SK-N-SH treated with all-trans-retinoic acid at 6 μM for 48 hours (cell line): ENCODE results near the gene SOX13.

ENCODE experiments used
- ATAC-seq: fragments of 200-7000 bp; cut with Tn5 transposase; 3 replicates; pipeline ENCODE4 v1.9.1; 2020; ENCODE audit warnings: mild to moderate bottlenecking, moderate library complexity
- ARNTL ChIP-seq: fragments of 450-650 bp; formaldehyde crosslinking; IDR thresholded peaks from 2 replicates; pipeline ENCODE4 v1.5.0; 2020; ENCODE audit warnings: low read depth, mild to moderate bottlenecking, moderate library complexity, borderline replicate concordance
- BACH2 ChIP-seq: fragments of 250-450 bp; sonication (Bioruptor Pico); IDR thresholded peaks from 2 replicates; pipeline ENCODE4 v1.9.0; 2021; ENCODE audit warnings: mild to moderate bottlenecking, borderline replicate concordance
- CSDC2 ChIP-seq: fragments of 250-450 bp; sonication (Bioruptor Pico); IDR thresholded peaks from 2 replicates; pipeline ENCODE4 v1.5.0; 2020; ENCODE audit warnings: mild to moderate bottlenecking, moderate library complexity
- GLIS3 ChIP-seq: fragments of 250-450 bp; sonication (Bioruptor Pico); IDR thresholded peaks from 2 replicates; pipeline ENCODE4 v1.5.0; 2020; ENCODE audit warnings: mild to moderate bottlenecking, moderate library complexity
- ISL1 ChIP-seq: fragments of 250-450 bp; sonication (Bioruptor Pico); IDR thresholded peaks from 2 replicates; pipeline ENCODE4 v2.1.2; 2022; ENCODE audit warnings: mild to moderate bottlenecking, moderate library complexity
- OSR1 ChIP-seq: fragments of 250-450 bp; sonication (Bioruptor Pico); IDR thresholded peaks from 2 replicates; pipeline ENCODE4 v1.8.0; 2022; ENCODE audit warnings: moderate library complexity, mild to moderate bottlenecking, inconsistent platforms
- PPARA ChIP-seq: fragments of 250-450 bp; sonication (Bioruptor Pico); IDR thresholded peaks from 2 replicates; pipeline ENCODE4 v1.5.0; 2020; ENCODE audit warnings: mild to moderate bottlenecking, borderline replicate concordance
- RARB ChIP-seq: fragments of 250-450 bp; sonication (Bioruptor Pico); IDR thresholded peaks from 2 replicates; pipeline ENCODE4 v1.8.0; 2021; ENCODE audit warnings: mild to moderate bottlenecking, moderate library complexity
- SNAI2 ChIP-seq: fragments of 250-450 bp; sonication (Bioruptor Pico); IDR thresholded peaks from 2 replicates; pipeline ENCODE4 v1.5.0; 2020; ENCODE audit warnings: mild to moderate bottlenecking, moderate library complexity
- TCF4 ChIP-seq: fragments of 250-450 bp; sonication (Bioruptor Pico); IDR thresholded peaks from 2 replicates; pipeline ENCODE4 v1.8.0; 2021; ENCODE audit warnings: mild to moderate bottlenecking, moderate library complexity, borderline replicate concordance
- TOX ChIP-seq: fragments of 250-450 bp; sonication (Bioruptor Pico); IDR thresholded peaks from 2 replicates; pipeline ENCODE4 v1.8.0; 2021; ENCODE audit warnings: mild to moderate bottlenecking, moderate library complexity, borderline replicate concordance
- ZC3H10 ChIP-seq: fragments of 250-450 bp; sonication (Bioruptor Pico); IDR thresholded peaks from 2 replicates; pipeline ENCODE4 v1.5.1; 2021; ENCODE audit warnings: mild to moderate bottlenecking, moderate library complexity
- ZFP3 ChIP-seq: fragments of 250-450 bp; sonication (Bioruptor Pico); IDR thresholded peaks from 2 replicates; pipeline ENCODE4 v1.5.0; 2020; ENCODE audit warnings: mild to moderate bottlenecking, moderate library complexity
- ZFP30 ChIP-seq: fragments of 450-650 bp; formaldehyde crosslinking; IDR thresholded peaks from 2 replicates; pipeline ENCODE4 v1.5.0; 2022; ENCODE audit warnings: mild to moderate bottlenecking, moderate library complexity
- ZNF565 ChIP-seq: fragments of 450-650 bp; formaldehyde crosslinking; conservative IDR thresholded peaks from 2 replicates; pipeline ENCODE4 v1.5.0; 2020; ENCODE audit warnings: low read depth, mild to moderate bottlenecking, moderate library complexity
- ZNF70 ChIP-seq: fragments of 450-650 bp; formaldehyde crosslinking; IDR thresholded peaks from 2 replicates; pipeline ENCODE4 v1.5.0; 2020; ENCODE audit warnings: mild to moderate bottlenecking, moderate library complexity
- ZNF8 ChIP-seq: fragments of 450-650 bp; formaldehyde crosslinking; IDR thresholded peaks from 2 replicates; pipeline ENCODE4 v1.5.0; 2020; ENCODE audit warnings: mild to moderate bottlenecking, moderate library complexity
- TF ChIP-seq, protein P1 (sequence below): fragments of 250-450 bp; sonication (Bioruptor Pico); IDR thresholded peaks from 2 replicates; pipeline ENCODE4 v1.8.0; 2020; ENCODE audit warnings: mild to moderate bottlenecking, moderate library complexity, borderline replicate concordance
- TF ChIP-seq, protein P2 (sequence below): fragments of 250-450 bp; sonication (Bioruptor Pico); IDR thresholded peaks from 2 replicates; pipeline ENCODE4 v1.5.1; 2021; ENCODE audit warnings: mild to moderate bottlenecking, moderate library complexity
- TF ChIP-seq, protein P3 (sequence below): fragments of 250-450 bp; sonication (Bioruptor Pico); IDR thresholded peaks from 2 replicates; pipeline ENCODE4 v1.5.0; 2020; ENCODE audit warnings: mild to moderate bottlenecking, moderate library complexity
- TF ChIP-seq, protein P4 (sequence below): fragments of 250-450 bp; sonication (Bioruptor Pico); IDR thresholded peaks from 2 replicates; pipeline ENCODE4 v1.5.1; 2020; ENCODE audit warnings: low read depth, mild to moderate bottlenecking, moderate library complexity

The SOX13 gene

DNA sequence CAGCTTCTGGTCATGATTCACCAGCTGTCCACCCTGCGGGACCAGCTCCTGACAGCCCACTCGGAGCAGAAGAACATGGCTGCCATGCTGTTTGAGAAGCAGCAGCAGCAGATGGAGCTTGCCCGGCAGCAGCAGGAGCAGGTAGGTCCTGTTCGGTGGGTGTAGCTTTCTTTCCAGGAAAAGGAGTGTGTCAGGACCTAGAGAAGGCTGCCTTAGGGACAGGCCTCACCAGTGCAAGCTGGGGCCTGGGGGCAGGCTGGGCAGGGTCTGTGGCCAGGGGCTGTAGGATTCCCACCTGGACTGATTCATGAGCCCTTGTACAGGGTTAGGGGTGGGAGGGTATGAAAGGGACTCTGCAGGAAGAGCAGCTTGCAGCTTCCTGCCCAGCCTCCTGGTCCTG, 43.6 kb downstream of the SOX13 start:
- no peak for TF ChIP-seq TCF4 (CRISPR knock-in tag)
- no peak for TF ChIP-seq ARNTL (CRISPR knock-in tag)
- TF ChIP-seq RARB (CRISPR knock-in tag): no peak
- TF ChIP-seq BACH2 (CRISPR knock-in tag): no peak
- TF ChIP-seq PPARA: no peak
- TF ChIP-seq OSR1 (CRISPR knock-in tag): no peak
- TF ChIP-seq, protein P1, sequence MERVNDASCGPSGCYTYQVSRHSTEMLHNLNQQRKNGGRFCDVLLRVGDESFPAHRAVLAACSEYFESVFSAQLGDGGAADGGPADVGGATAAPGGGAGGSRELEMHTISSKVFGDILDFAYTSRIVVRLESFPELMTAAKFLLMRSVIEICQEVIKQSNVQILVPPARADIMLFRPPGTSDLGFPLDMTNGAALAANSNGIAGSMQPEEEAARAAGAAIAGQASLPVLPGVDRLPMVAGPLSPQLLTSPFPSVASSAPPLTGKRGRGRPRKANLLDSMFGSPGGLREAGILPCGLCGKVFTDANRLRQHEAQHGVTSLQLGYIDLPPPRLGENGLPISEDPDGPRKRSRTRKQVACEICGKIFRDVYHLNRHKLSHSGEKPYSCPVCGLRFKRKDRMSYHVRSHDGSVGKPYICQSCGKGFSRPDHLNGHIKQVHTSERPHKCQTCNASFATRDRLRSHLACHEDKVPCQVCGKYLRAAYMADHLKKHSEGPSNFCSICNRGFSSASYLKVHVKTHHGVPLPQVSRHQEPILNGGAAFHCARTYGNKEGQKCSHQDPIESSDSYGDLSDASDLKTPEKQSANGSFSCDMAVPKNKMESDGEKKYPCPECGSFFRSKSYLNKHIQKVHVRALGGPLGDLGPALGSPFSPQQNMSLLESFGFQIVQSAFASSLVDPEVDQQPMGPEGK: no peak
- ATAC-seq: no peak

DNA sequence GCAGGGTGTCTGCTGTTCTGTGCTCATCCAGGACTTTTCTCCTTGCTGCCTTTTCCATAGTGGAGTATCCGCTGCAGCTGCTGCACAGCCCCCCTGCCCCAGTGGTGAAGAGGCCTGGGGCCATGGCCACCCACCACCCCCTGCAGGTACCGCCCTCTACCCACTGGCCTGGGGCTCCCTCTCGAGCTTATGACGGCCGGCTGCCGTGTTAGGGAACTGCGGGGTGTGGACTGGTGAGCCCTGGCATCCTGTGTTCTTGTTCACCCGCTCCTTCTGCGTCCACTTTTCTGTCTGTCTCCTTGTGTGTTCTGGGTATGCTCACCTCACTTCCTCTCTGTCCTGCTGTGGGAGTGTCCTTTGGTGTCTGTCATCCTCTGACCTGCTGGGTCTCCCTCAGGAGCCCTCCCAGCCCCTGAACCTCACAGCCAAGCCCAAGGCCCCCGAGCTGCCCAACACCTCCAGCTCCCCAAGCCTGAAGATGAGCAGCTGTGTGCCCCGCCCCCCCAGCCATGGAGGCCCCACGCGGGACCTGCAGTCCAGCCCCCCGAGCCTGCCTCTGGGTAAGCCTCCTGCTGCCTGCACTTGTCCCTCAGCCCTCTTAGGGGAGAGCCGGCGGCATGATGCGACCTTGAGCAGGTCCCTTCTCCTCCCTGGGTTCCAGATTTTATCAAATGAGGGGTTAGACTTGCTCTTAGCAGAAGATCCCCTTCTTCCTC, 49.1 kb downstream of the SOX13 start:
- no peak for TF ChIP-seq SNAI2
- no peak for TF ChIP-seq ZFP3 (CRISPR knock-in tag)
- no peak for TF ChIP-seq OSR1 (CRISPR knock-in tag)
- no peak for TF ChIP-seq ZNF8 (CRISPR knock-in tag)
- TF ChIP-seq ZC3H10 (CRISPR knock-in tag): no peak
- TF ChIP-seq BACH2 (CRISPR knock-in tag): no peak
- no peak for TF ChIP-seq ZFP30 (CRISPR knock-in tag)
- no peak for TF ChIP-seq ZNF70 (CRISPR knock-in tag)
- no peak for TF ChIP-seq PPARA
- TF ChIP-seq TOX (CRISPR knock-in tag): no peak
- TF ChIP-seq TCF4 (CRISPR knock-in tag): no peak
- no peak for TF ChIP-seq ISL1 (CRISPR knock-in tag)
- TF ChIP-seq GLIS3 (CRISPR knock-in tag): no peak
- TF ChIP-seq, protein P2, sequence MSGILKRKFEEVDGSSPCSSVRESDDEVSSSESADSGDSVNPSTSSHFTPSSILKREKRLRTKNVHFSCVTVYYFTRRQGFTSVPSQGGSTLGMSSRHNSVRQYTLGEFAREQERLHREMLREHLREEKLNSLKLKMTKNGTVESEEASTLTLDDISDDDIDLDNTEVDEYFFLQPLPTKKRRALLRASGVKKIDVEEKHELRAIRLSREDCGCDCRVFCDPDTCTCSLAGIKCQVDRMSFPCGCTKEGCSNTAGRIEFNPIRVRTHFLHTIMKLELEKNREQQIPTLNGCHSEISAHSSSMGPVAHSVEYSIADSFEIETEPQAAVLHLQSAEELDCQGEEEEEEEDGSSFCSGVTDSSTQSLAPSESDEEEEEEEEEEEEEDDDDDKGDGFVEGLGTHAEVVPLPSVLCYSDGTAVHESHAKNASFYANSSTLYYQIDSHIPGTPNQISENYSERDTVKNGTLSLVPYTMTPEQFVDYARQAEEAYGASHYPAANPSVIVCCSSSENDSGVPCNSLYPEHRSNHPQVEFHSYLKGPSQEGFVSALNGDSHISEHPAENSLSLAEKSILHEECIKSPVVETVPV (CRISPR knock-in tag): no peak
- no peak for TF ChIP-seq CSDC2 (CRISPR knock-in tag)
- no peak for TF ChIP-seq ARNTL (CRISPR knock-in tag)
- no peak for ATAC-seq

DNA sequence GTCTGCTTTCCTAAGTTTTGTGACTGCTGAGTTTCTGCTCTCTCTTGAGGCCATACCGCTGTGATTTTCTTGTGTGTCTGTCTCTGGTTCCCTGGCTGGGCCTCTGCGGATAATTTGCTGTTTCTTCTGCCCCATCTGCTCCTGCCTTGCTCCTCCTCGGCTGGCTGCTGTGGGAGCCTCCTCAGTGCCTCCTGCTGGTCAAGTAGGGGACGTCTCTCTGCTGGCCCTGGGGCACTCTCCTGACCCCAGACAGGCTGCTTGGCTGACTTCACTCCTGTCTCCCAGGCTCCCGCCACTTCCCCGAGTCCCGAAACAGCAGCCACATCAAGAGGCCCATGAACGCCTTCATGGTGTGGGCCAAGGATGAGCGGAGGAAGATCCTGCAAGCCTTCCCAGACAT, 50.5 kb downstream of the SOX13 start:
- TF ChIP-seq TCF4 (CRISPR knock-in tag) (no peak), ZNF8 (CRISPR knock-in tag) (no peak), BACH2 (CRISPR knock-in tag) (no peak), ZFP30 (CRISPR knock-in tag) (no peak), TOX (CRISPR knock-in tag) (no peak), PPARA (no peak), ZNF565 (CRISPR knock-in tag) (no peak), SNAI2 (no peak)
- TF ChIP-seq, protein P3, sequence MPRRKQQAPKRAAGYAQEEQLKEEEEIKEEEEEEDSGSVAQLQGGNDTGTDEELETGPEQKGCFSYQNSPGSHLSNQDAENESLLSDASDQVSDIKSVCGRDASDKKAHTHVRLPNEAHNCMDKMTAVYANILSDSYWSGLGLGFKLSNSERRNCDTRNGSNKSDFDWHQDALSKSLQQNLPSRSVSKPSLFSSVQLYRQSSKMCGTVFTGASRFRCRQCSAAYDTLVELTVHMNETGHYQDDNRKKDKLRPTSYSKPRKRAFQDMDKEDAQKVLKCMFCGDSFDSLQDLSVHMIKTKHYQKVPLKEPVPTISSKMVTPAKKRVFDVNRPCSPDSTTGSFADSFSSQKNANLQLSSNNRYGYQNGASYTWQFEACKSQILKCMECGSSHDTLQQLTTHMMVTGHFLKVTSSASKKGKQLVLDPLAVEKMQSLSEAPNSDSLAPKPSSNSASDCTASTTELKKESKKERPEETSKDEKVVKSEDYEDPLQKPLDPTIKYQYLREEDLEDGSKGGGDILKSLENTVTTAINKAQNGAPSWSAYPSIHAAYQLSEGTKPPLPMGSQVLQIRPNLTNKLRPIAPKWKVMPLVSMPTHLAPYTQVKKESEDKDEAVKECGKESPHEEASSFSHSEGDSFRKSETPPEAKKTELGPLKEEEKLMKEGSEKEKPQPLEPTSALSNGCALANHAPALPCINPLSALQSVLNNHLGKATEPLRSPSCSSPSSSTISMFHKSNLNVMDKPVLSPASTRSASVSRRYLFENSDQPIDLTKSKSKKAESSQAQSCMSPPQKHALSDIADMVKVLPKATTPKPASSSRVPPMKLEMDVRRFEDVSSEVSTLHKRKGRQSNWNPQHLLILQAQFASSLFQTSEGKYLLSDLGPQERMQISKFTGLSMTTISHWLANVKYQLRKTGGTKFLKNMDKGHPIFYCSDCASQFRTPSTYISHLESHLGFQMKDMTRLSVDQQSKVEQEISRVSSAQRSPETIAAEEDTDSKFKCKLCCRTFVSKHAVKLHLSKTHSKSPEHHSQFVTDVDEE (CRISPR knock-in tag): no peak
- TF ChIP-seq, protein P2 (CRISPR knock-in tag): no peak

DNA sequence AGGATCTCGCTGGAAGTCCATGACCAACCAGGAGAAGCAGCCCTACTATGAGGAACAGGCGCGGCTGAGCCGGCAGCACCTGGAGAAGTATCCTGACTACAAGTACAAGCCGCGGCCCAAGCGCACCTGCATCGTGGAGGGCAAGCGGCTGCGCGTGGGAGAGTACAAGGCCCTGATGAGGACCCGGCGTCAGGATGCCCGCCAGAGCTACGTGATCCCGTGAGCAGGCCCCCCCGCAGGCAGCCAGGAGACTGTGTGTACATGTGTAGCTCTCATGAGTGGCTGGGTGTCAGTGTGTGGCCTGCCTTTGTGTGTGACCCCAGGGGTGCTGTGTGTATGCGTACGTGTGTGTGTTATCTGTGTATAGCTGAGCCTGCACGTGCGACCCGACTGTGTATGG, 51.7 kb downstream of the SOX13 start:
- TF ChIP-seq, protein P4, sequence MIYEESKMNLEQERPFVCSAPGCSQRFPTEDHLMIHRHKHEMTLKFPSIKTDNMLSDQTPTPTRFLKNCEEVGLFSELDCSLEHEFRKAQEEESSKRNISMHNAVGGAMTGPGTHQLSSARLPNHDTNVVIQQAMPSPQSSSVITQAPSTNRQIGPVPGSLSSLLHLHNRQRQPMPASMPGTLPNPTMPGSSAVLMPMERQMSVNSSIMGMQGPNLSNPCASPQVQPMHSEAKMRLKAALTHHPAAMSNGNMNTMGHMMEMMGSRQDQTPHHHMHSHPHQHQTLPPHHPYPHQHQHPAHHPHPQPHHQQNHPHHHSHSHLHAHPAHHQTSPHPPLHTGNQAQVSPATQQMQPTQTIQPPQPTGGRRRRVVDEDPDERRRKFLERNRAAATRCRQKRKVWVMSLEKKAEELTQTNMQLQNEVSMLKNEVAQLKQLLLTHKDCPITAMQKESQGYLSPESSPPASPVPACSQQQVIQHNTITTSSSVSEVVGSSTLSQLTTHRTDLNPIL (CRISPR knock-in tag): no peak
- TF ChIP-seq TCF4 (CRISPR knock-in tag): no peak
- no peak for TF ChIP-seq ZC3H10 (CRISPR knock-in tag)
- TF ChIP-seq ZFP30 (CRISPR knock-in tag): no peak
- TF ChIP-seq, protein P2 (CRISPR knock-in tag): no peak
- no peak for TF ChIP-seq ZNF565 (CRISPR knock-in tag)
- TF ChIP-seq PPARA: no peak
- TF ChIP-seq ZNF70 (CRISPR knock-in tag): no peak
- no peak for TF ChIP-seq BACH2 (CRISPR knock-in tag)
- no peak for ATAC-seq

More for the DNA sequence above, 50.5 kb downstream of the SOX13 start:
- peak; percentile 42 for ATAC-seq
